Caco-2 (cell line): ENCODE results near the gene ANKRD26. TPM values are rescaled to one million over a fixed set of nuclear protein-coding genes. Genes with fewer than 3 reads are reported as not detected.
"Not testable (repeated sequence)": the region's sequence is repeated elsewhere in the genome, so short reads cannot be mapped to it uniquely, and the experiment has no call there.

Source experiments
- BruUV-seq: library from RNA; stranded (reverse); fragments of 400-500 nt; replicated peaks from 2 replicates; lab custom pipeline; 2021; lab: Mats Ljungman, UMichigan
- CTCF ChIA-PET: fragments of 300-600 bp; sonication (Branson Sonifier 250); formaldehyde crosslinking; loops from one replicate; lab custom pipeline; 2022; ENCODE audit warnings: antibody characterized with exemption; lab: Charles Lee
- POLR2A ChIA-PET: fragments of 300-600 bp; sonication (Branson Sonifier 250); formaldehyde crosslinking; loops from one replicate; lab custom pipeline; 2022; ENCODE audit warnings: antibody characterized with exemption; lab: Charles Lee
- DNase-seq, 2 experiments: peaks; one replicate each; pipeline versions ENCODE4 v3.0.0 to v3.0.0-alpha.2; 2020 to 2022
- H3K27me3 ChIP-seq: replicated peaks from 2 replicates; pipeline ENCODE4 v1.6.0; 2011; ENCODE audit warnings: low read length; ENCODE audit not compliant: control insufficient read depth, insufficient read depth
- H3K36me3 ChIP-seq: 2 replicates; pipeline ENCODE4 v1.5.1; 2011; ENCODE audit warnings: low read length; ENCODE audit not compliant: control insufficient read depth, insufficient read depth
- H3K4me1 ChIP-seq: fragments of 250-450 bp; sonication (Bioruptor Pico); 2 replicates; pipeline ENCODE4 v1.5.1; 2020; ENCODE audit warnings: mild to moderate bottlenecking
- H3K4me3 ChIP-seq: 2 replicates; pipeline ENCODE4 v1.5.1; 2011; ENCODE audit warnings: low read depth, mild to moderate bottlenecking, control low read depth, low read length
- H3K9me3 ChIP-seq: fragments of 250-450 bp; sonication (Bioruptor Pico); 2 replicates; pipeline ENCODE4 v1.5.1; 2020; ENCODE audit warnings: mild to moderate bottlenecking, moderate library complexity
- H3K27ac Mint-ChIP-seq: one replicate; pipeline ENCODE4 v1.8.0; 2022; ENCODE audit warnings: mixed read lengths; ENCODE audit not compliant: unreplicated experiment
- H3K27me3 Mint-ChIP-seq: one replicate; pipeline ENCODE4 v1.8.0; 2022; ENCODE audit warnings: mixed read lengths; ENCODE audit not compliant: insufficient read depth, unreplicated experiment
- H3K36me3 Mint-ChIP-seq: one replicate; pipeline ENCODE4 v1.8.0; 2022; ENCODE audit warnings: mild to moderate bottlenecking, mixed read lengths; ENCODE audit not compliant: insufficient read depth, unreplicated experiment
- H3K4me1 Mint-ChIP-seq: one replicate; pipeline ENCODE4 v1.8.0; 2022; ENCODE audit warnings: low read depth, mixed read lengths; ENCODE audit not compliant: unreplicated experiment
- H3K4me3 Mint-ChIP-seq: one replicate; pipeline ENCODE4 v1.8.0; 2022; ENCODE audit warnings: mild to moderate bottlenecking, moderate library complexity, mixed read lengths; ENCODE audit not compliant: unreplicated experiment
- H3K9me3 Mint-ChIP-seq: one replicate; pipeline ENCODE4 v1.8.0; 2022; ENCODE audit warnings: mixed read lengths; ENCODE audit not compliant: unreplicated experiment
- intact Hi-C: fragments of 100-400 bp; cut with micrococcal nuclease; formaldehyde crosslinking; loops from one replicate; pipeline ENCODE4 v1.10.0; 2022; ENCODE audit not compliant: unreplicated experiment
- total RNA-seq: library from RNA; stranded (reverse); gene quantifications from 2 replicates; pipeline ENCODE4 v1.2.3, GENCODE V29; 2022
- TF ChIP-seq, protein P1 (sequence below), 2 experiments: fragments of 200-600 bp in 1 of 2; IDR thresholded peaks; 1 replicate in 1 of 2; 2 replicates in 1 of 2; pipeline versions ENCODE4 v1.5.1 to v1.8.0; 2011 to 2022; ENCODE audit warnings: antibody characterized with exemption in 1 of 2, control low read depth in 1 of 2, inconsistent platforms in 1 of 2, low read depth in 1 of 2, low read length in 1 of 2, mild to moderate bottlenecking in 1 of 2, moderate library complexity in 1 of 2; ENCODE audit not compliant: insufficient read depth in 1 of 2, severe bottlenecking in 1 of 2, unreplicated experiment in 1 of 2

ANKRD26 gene
- total RNA-seq, 1 experiment from 2014 or later = 16.2 TPM

- peaks cover 33% of the 10 kb centered on the region for H3K36me3 Mint-ChIP-seq
- H3K9me3 Mint-ChIP-seq = no peaks in the 10 kb centered on the region
- Histone ChIP-seq H3K4me1 (0 out of 2 replicates have a peak, but pooled peaks cover 7% of the 10 kb centered on the region), H3K36me3 (peaks cover 4% of the 10 kb centered on the region; the same call in 1 of the 2 replicates), H3K9me3 (no peaks in the 10 kb centered on the region), H3K4me3 (no peak overlapping the region), H3K27me3 (no peaks in the 10 kb centered on the region)
- ChIA-PET POLR2A (no interaction called here), CTCF (no interaction called here)
- H3K4me3 Mint-ChIP-seq = no peak overlapping the region
- TF ChIP-seq, protein P1, sequence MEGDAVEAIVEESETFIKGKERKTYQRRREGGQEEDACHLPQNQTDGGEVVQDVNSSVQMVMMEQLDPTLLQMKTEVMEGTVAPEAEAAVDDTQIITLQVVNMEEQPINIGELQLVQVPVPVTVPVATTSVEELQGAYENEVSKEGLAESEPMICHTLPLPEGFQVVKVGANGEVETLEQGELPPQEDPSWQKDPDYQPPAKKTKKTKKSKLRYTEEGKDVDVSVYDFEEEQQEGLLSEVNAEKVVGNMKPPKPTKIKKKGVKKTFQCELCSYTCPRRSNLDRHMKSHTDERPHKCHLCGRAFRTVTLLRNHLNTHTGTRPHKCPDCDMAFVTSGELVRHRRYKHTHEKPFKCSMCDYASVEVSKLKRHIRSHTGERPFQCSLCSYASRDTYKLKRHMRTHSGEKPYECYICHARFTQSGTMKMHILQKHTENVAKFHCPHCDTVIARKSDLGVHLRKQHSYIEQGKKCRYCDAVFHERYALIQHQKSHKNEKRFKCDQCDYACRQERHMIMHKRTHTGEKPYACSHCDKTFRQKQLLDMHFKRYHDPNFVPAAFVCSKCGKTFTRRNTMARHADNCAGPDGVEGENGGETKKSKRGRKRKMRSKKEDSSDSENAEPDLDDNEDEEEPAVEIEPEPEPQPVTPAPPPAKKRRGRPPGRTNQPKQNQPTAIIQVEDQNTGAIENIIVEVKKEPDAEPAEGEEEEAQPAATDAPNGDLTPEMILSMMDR (IDR thresholded peaks at IDR 0.05; ENCODE audit: insufficient read depth in 1 of 2, low read depth in 1 of 2, low read length in 1 of 2, severe bottlenecking in 1 of 2, unreplicated experiment in 1 of 2) = no peak
- no peak for DNase-seq
- intact Hi-C loops = no loop called here
- BruUV-seq = no TSS peak
- H3K27ac Mint-ChIP-seq = no peak overlapping the region
- H3K4me1 Mint-ChIP-seq = peaks cover 8% of the 10 kb centered on the region
- H3K27me3 Mint-ChIP-seq = no peaks in the 10 kb centered on the region
These were observed 31.9 kb downstream of the ANKRD26 start for GRCh38 chr10:27068217-27068891.

- TF ChIP-seq, protein P1 (IDR thresholded peaks at IDR 0.05; ENCODE audit: insufficient read depth in 1 of 2, low read depth in 1 of 2, low read length in 1 of 2, severe bottlenecking in 1 of 2, unreplicated experiment in 1 of 2) = no peak
- no peaks in the 10 kb centered on the region for H3K9me3 ChIP-seq
- 0 out of 2 replicates have a peak, but pooled peaks cover 7% of the 10 kb centered on the region for H3K4me1 ChIP-seq
- no peaks in the 10 kb centered on the region for H3K9me3 Mint-ChIP-seq
- no peaks in the 10 kb centered on the region for H3K27me3 ChIP-seq
- no peak overlapping the region for H3K4me3 Mint-ChIP-seq
- intact Hi-C loops = no loop called here
- no peaks in the 10 kb centered on the region for H3K27me3 Mint-ChIP-seq
- H3K4me1 Mint-ChIP-seq = peaks cover 8% of the 10 kb centered on the region
- H3K36me3 ChIP-seq = no peaks in the 10 kb centered on the region; the same call in none of the 2 replicates
- DNase-seq = no peak
- POLR2A ChIA-PET = no interaction called here
- H3K4me3 ChIP-seq = no peak overlapping the region
- CTCF ChIA-PET = no interaction called here
- BruUV-seq = no TSS peak
- no peak overlapping the region for H3K27ac Mint-ChIP-seq
- peaks cover 41% of the 10 kb centered on the region for H3K36me3 Mint-ChIP-seq
These were observed 35.2 kb downstream of the ANKRD26 start for GRCh38 chr10:27065084-27065483.

DNA sequence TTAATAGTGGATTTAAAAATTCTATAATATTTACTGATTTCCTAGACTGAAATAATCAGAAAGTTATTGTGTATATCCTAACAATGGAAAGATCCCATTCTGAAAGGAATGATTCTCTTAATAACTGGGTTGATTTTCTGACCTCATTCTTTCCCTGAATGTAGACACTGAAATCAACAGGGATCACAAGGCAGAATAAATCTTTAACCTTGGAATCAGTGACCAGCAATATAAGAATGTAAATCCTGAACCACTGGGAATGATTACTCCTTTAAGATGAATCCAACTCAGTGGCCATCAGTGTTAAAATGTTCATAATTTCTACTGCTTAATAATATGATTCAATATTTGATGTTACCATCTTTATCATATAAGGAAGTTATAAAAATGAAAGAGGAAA is 47.6 kb downstream of the ANKRD26 start:
- H3K27me3 Mint-ChIP-seq = no peaks in the 10 kb centered on the region
- H3K9me3 Mint-ChIP-seq = no peaks in the 10 kb centered on the region
- H3K27ac Mint-ChIP-seq = no peak overlapping the region
- H3K27me3 ChIP-seq = no peaks in the 10 kb centered on the region
- DNase-seq = no peak
- no TSS peak for BruUV-seq
- H3K4me1 ChIP-seq = peaks cover 9% of the 10 kb centered on the region; the same call in 1 of the 2 replicates
- CTCF ChIA-PET = no interaction called here
- H3K36me3 Mint-ChIP-seq = peaks cover 19% of the 10 kb centered on the region
- H3K36me3 ChIP-seq = no peaks in the 10 kb centered on the region
- TF ChIP-seq, protein P1 (IDR thresholded peaks at IDR 0.05; ENCODE audit: insufficient read depth in 1 of 2, low read depth in 1 of 2, low read length in 1 of 2, severe bottlenecking in 1 of 2, unreplicated experiment in 1 of 2) = no peak
- H3K4me3 Mint-ChIP-seq = no peak overlapping the region
- H3K4me1 Mint-ChIP-seq = peaks cover 17% of the 10 kb centered on the region
- no peaks in the 10 kb centered on the region for H3K9me3 ChIP-seq
- POLR2A ChIA-PET = no interaction called here
- H3K4me3 ChIP-seq = no peak overlapping the region
- intact Hi-C loops = no loop called here

GRCh38 chr10:27045247-27045646 is 55.0 kb downstream of the ANKRD26 start:
- DNase-seq, BruUV-seq, H3K27ac Mint-ChIP-seq, H3K4me3 ChIP-seq, H3K4me3 Mint-ChIP-seq, intact Hi-C loops, H3K4me1 ChIP-seq, H3K9me3 Mint-ChIP-seq, H3K36me3 ChIP-seq, H3K27me3 ChIP-seq, H3K4me1 Mint-ChIP-seq, H3K9me3 ChIP-seq, H3K27me3 Mint-ChIP-seq: not testable (repeated sequence)
- POLR2A ChIA-PET = interaction anchor here (0.6 kb wide), 1 partner anchor 60 kb away, joined by 3 read pairs; no protein-coding TSS in a partner anchor
- CTCF ChIA-PET = interaction anchor here (0.7 kb wide), 1 partner anchor 51 kb away, joined by 8 read pairs; no protein-coding TSS in a partner anchor
- peaks cover 36% of the 10 kb centered on the region for H3K36me3 Mint-ChIP-seq
